Erythroblast (primary cell): Measurements from ENCODE around the gene CXCR1.

Source experiments
- GATA1 ChIP-seq: IDR thresholded peaks from 2 replicates; pipeline ENCODE4 v1.6.1; 2011; ENCODE audit warnings: low read depth, mild to moderate bottlenecking, control low read depth, low read length, moderate library complexity
- POLR2A ChIP-seq: IDR thresholded peaks from 2 replicates; pipeline ENCODE4 v1.6.1; 2011; ENCODE audit warnings: mild to moderate bottlenecking, low read length

GRCh38 chr2:218123986-218124385 lies 42.8 kb downstream of the CXCR1 start:
- TF ChIP-seq POLR2A, result no peak
- no peak for TF ChIP-seq GATA1
